Stomach (tissue), 4 donors: ENCODE measurements around the gene CHMP1A.

Experiments
- CTCF ChIP-seq, 7 experiments: fragments of 450-650 bp in 4 of 7; fragments of 200-600 bp in 3 of 7; sonication (generic) in 3 of 7; IDR thresholded peaks; one replicate each; pipeline ENCODE4 v1.5.1; 2016 to 2019; ENCODE audit warnings: antibody characterized with exemption in 7 of 7, control low read depth in 2 of 7, mild to moderate bottlenecking in 1 of 7
- EP300 ChIP-seq: sonication (generic); formaldehyde crosslinking; IDR thresholded peaks from one replicate; pipeline ENCODE4 v1.6.1; 2017; ENCODE audit warnings: antibody characterized with exemption
- POLR2A ChIP-seq, 4 donors: fragments of 450-650 bp; IDR thresholded peaks; one replicate each; pipeline ENCODE4 v1.6.1; 2016; ENCODE audit warnings: antibody characterized with exemption in 4 of 4, control low read depth in 2 of 4, mild to moderate bottlenecking in 1 of 4, moderate library complexity in 1 of 4

GRCh38 chr16:89621698-89622409 lies 35.7 kb downstream of the CHMP1A start:
- TF ChIP-seq POLR2A (IDR thresholded peaks at IDR 0.05) (no peak), CTCF (IDR thresholded peaks at IDR 0.05) (no peak), EP300 (no peak)
